NCI-H345 treated with DMSO at 0.1 percent for 48 hours (cell line): ENCODE results near the gene PPP1R36.
"Not testable (repeated sequence)": the region's sequence is repeated elsewhere in the genome, so short reads cannot be mapped to it uniquely, and the experiment has no call there.

ENCODE experiments used
- DNase-seq: peaks from one replicate; lab custom pipeline; 2025; ENCODE audit not compliant: unreplicated experiment; lab: John Stamatoyannopoulos, UW

The PPP1R36 gene

GRCh38 chr14:64517667-64518066, 32.1 kb upstream of the PPP1R36 start:
- DNase-seq, result not testable (repeated sequence)

GRCh38 chr14:64518229-64518628, 31.5 kb upstream of the PPP1R36 start:
- no peak for DNase-seq

GRCh38 chr14:64520699-64521098, 29.1 kb upstream of the PPP1R36 start:
- no peak for DNase-seq

GRCh38 chr14:64522591-64523355, 27.0 kb upstream of the PPP1R36 start:
- no peak for DNase-seq

GRCh38 chr14:64525354-64525753, 24.4 kb upstream of the PPP1R36 start:
- DNase-seq, result no peak

- DNase-seq, result no peak
Observed at GRCh38 chr14:64531567-64531966, 18.2 kb upstream of the PPP1R36 start.

GRCh38 chr14:64536488-64537245, 13.1 kb upstream of the PPP1R36 start:
- no peak for DNase-seq

- DNase-seq, result peak; percentile 49
Observed at GRCh38 chr14:64540208-64541202, 9.3 kb upstream of the PPP1R36 start, which contains the start of gene HSPA2. Gene HSPA2, plus strand, starts transcription at chr14:64540741. Its CDS starts 109 bp downstream, at chr14:64540850.

- DNase-seq, result no peak
Observed at GRCh38 chr14:64541261-64541971, 8.3 kb upstream of the PPP1R36 start.

GRCh38 chr14:64541972-64542835, 7.6 kb upstream of the PPP1R36 start:
- DNase-seq, result no peak

- no peak for DNase-seq
Observed at GRCh38 chr14:64542836-64543201, 6.9 kb upstream of the PPP1R36 start.

- DNase-seq, result no peak
Observed at GRCh38 chr14:64544607-64545312, 5.0 kb upstream of the PPP1R36 start.

GRCh38 chr14:64549016-64549415, 745 bp upstream of the PPP1R36 start:
- DNase-seq, result no peak

- no peak for DNase-seq
Observed at GRCh38 chr14:64550621-64551333, 1.0 kb downstream of the PPP1R36 start.

- no peak for DNase-seq
Observed at GRCh38 chr14:64554556-64554955, 4.8 kb downstream of the PPP1R36 start.

- no peak for DNase-seq
Observed at GRCh38 chr14:64556526-64556925, 6.8 kb downstream of the PPP1R36 start.

- DNase-seq, result not testable (repeated sequence)
Observed at GRCh38 chr14:64558216-64558615, 8.5 kb downstream of the PPP1R36 start.

GRCh38 chr14:64561631-64562030, 11.9 kb downstream of the PPP1R36 start:
- no peak for DNase-seq
